Measurements from ENCODE around the gene GLRX2.

Gene GLRX2

DNA sequence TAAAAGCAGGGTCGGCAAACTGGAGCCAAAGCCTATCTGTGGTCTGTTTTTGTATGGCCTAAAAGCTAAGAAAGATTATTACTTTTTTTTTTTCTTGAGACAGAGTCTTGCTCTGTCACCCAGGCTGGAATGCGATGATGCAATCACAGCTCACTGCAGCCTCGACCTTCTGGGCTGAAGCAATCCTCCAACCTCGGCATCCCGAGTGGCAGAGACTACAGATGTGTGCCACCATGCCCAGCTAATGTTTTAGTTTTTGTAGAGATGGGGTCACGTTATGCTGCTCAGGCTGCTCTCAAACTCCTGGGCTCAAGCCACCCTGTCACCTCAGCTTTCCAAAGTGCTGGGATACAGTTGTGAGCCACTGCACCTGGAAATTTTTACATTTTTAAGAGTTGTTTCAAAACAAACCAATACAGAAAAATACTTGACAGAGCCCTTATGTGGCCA lies 6.5 kb upstream of the GLRX2 start:
- DNase-seq = no peak

DNA sequence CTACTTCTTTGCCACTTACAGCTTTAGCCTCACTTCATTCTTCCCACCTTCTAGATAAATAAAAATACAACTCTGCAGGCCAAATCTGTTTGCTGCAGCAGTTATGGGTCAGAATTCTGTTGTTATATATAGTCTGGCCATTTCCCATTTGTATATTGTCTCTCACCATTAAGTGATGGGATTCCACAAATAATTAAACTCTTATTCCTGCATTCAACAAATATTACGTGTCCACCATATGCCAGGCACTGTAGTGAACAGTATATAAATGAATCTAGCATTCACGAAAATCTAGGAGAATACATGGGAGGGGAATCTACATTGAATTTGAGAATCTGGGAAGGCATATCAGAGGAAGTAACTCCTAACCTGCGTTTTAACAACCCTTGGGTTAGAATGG lies 5.7 kb upstream of the GLRX2 start:
- no peak for DNase-seq

DNA sequence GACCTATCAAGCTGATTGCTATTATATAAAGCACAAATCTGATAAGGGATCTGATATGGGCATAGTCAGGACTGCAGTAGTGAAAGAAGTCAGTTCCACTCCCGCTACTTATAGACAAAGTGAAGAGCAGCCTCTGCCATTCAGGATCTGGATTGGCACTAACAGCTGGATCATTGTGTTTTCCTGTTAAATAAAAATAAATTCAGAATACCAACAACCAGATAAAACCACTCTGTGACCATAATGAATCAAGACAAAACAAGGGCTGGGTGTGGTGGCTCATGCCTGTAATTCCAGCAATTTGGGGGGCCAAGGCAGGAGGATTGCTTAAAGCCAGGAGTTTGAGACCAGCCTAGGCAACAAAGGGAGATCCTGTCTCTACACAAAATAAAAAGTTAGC lies 5.0 kb upstream of the GLRX2 start:
- no peak for DNase-seq

GRCh38 chr1:193109619-193110018 lies 4.4 kb upstream of the GLRX2 start:
- no peak for DNase-seq

DNA sequence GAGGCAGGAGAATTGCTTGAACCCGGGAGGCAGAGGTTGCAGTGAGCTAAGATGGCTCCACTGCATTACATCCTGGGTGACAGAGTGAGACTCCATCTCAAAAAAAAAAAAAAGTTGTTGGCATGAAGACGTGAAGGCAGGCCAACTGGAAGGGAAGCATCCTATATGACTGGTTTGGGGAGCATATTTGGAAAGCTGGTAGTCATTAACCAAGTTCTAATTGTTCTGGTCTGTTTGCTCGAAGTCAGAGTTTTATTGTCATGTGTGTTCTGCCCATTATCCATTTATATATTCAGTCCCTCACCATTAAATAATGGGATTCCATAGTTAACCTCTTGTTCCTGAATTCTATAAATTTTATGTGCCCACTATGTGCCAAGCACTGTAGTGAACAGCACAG lies 3.3 kb upstream of the GLRX2 start:
- DNase-seq = no peak

DNA sequence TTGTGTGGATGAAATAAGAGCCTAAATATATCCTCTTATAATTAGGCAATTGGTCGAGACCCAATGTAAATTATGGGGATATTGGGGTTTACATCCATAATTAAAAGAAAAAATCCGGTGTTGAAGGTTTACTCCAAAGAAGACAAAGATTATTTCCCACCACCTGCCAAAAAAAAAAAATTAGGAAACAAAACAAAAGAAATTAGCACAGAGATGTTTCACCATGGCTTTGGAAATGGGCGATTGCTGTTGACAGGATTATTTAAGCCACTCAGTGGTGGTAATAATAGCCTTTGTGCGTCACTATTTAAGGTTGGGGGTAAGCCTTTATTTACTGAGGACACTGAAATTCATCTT lies 585 bp upstream of the GLRX2 start:
- no peak for DNase-seq

- no peak for DNase-seq
Measured at GRCh38 chr1:193104502-193104906, 710 bp downstream of the GLRX2 start.

DNA sequence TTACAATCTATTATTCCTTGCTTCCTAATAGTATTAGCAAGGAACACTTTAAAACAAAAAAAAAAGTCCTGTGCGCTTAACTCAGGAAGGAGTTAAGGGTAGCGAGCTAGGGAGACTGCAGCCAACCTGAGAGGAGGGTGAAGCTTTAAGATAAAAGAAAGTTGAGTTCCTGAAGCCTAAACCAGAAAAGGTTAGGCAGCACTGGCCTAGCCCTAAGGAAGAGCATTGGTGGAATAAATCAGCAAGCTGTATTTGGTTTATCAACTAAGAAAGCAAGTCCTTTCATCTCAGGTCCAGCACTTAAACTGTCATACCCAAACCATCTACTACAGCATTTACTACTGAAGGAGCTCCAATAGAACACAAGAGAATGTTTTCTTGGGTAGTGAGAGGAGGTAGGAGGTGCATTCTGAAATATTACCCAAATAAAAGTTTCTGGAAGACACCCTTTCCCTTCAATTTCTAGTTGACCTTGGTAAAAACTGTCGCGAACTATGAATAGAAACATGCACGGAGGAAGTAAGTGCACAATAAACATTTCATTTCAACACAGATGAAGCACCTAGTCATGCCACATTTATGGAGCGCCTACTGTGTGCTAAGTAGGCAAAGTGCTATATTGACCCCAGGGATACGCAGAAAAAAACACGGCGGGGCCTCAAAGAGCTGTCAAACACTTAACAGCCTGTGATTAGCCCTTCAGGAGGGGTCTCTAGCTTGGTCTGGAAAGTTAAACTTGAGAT lies 1.3 kb downstream of the GLRX2 start:
- no peak for DNase-seq

- no peak for DNase-seq
Measured at GRCh38 chr1:193102662-193103061, 2.6 kb downstream of the GLRX2 start.

DNA sequence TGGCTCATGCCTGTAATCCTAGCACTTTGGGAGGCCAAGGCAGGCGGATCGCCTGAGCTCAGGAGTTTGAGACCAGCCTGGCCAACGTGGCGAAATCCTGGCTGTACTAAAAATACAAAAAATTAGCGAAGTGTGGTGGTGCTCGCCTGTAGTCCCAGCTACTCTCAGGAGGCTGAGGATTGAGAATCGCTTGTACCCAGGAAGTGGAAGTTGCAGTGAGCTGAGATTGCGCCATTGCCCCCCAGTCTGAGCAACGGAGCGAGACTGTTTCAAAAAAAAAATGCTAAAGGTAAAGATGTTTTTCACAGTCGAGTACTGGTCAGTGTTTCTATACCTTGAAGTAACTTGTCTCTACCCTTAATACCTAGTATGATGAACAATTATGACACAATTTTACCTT lies 11.1 kb downstream of the GLRX2 start:
- no peak for DNase-seq

DNA sequence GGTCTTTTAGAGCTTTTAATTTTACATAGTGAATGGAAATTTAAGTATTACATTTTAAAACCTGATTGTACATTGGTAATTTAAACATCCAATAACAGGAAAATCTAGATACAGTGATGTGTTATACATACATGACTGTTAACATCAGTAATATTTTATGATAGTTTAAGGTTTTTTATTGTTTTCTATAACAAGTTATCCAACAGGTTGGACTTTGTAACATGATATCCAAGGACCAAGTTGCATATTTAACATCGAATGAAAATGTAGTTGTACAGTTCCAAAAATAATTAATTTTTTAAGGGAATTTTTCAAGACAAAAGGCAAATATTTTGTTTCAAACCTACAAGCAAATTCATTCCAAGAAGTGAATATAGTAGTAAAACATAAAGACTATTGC lies 14.3 kb downstream of the GLRX2 start:
- DNase-seq = no peak

GRCh38 chr1:193087893-193088292 lies 17.3 kb downstream of the GLRX2 start:
- DNase-seq = no peak

GRCh38 chr1:193086342-193086741 lies 18.9 kb downstream of the GLRX2 start:
- no peak for DNase-seq

DNA sequence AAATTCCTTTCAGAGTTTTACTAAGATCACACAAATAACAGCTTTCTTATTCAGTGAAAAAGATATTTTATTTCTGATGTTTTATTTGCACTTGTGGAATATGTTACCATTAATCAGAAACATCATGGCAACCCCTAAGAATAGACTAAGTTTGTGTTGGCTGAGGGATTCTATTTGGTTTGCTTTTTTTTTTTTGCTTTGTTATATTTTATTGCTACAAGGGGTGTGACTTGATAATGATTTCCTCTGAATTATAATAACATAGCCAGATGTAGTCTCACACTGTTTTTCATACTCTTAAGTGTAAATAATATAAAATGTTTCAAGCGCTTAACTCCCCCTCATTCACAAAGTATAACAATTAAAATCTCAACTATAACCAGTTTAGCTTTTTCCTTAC lies 20.0 kb downstream of the GLRX2 start:
- no peak for DNase-seq

DNA sequence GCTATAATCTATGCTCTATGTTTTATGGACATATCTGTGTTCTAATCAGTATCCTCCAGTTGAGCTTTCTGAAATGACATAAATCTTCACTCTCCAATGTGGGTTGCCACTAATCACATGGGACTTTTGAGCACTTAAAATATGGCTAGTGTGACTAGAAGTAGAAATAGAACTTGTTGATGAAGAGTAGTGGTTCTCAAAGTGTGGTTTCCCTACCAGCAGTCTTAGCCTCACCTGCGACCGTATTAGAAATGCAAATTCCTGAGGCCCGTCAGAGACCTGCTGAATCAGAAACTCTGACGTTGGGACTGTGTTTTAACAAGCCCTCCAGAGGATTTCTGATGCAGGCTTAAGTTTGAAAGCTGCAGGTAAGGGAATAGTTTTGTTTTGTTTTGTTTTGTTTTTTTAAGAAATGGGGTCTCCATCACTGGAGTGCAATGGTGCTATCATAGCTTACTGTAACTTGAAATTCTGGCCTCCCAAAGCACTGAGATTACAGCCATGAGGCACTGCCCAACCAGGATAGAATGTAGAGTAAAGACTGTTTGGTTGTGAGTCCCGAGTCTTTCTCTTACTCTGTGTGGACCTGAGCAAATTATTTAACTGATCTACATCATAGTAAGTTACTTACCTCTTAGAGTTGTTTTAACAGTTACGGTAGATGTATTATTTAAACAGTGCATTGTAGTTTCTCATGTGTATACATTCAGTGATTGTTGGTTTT lies 21.7 kb downstream of the GLRX2 start:
- DNase-seq = no peak

- DNase-seq = no peak
Measured at GRCh38 chr1:193079187-193079586, 26.0 kb downstream of the GLRX2 start.

GRCh38 chr1:193077991-193078390 lies 27.2 kb downstream of the GLRX2 start:
- no peak for DNase-seq

GRCh38 chr1:193070942-193071341 lies 34.3 kb downstream of the GLRX2 start:
- no peak for DNase-seq

DNA sequence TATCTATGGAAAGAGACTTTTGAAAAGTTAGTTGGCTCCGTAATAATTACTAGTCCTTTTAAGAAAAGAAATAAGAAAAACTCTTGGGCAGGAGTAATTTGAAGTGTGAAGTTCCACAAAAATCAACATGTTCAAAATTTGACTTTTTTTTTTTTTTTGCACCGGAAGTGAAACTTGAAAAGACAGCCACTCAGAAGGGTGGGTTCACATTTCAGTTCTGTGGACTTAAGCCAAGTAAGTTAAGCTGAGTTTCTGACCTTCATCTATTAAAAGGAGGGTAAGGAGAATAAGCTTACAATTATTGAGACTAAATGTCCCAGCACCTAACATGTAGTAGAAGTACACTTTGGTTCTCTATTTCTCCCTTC lies 34.8 kb downstream of the GLRX2 start:
- no peak for DNase-seq

- DNase-seq = no peak
Measured at GRCh38 chr1:193069748-193070385, 35.3 kb downstream of the GLRX2 start.

DNA sequence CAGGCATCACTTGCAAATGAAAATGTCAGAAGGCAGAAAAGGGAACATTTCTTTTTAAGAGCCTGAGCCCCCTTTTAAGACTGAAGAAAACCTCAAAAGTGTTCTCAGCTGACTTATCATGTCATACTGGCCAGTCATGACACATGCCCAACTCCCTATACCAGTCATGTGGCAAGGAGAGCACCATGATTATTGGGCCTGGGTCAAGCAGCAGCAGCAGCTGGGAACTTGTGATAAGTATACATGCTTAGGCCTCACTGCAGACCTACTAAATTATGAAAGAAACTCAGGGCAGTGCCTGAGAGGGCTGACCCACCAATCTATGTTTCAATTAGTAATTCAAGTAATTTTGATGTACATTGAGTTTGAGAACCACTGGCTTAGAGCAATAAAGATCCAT lies 37.2 kb downstream of the GLRX2 start:
- no peak for DNase-seq

DNA sequence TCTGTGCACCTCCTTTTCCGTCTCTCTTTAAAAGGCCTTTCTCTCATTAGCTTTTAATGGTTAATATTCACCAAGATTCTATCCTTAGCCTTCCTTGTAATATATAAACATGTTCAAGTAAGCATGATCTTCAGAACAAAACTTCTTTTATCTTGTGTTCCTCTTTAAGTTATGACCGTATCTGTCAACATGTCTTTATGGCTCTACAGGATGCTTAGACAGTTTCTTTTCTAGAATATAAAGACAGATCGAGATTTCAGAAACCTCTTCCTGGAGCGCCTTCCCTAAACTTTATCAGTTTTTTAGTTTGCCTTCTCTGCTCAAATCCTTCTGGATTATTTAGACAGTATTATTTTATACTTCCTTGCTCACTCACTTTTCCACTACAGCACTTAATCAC lies 38.6 kb downstream of the GLRX2 start:
- no peak for DNase-seq

DNA sequence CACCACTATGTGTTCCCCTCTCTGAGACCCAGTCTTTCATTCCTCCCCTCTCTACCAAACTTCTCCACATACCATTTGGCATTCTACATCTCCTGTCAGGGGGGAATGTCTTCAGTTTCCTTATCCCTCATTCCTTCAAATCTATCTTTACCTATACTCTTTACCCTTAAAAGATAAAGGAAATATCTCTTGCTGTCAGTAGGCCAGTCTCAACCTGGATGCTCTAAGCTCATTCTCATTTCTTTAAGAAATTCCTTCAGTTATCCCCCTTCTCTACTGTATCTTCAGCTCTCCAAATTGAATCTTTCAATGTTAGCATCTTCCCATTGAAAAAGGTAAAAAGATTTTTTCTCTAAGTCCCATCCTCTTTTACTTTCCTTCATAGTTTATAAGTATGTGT lies 39.3 kb downstream of the GLRX2 start:
- DNase-seq = no peak

- DNase-seq = no peak
Measured at GRCh38 chr1:193062698-193063463, 42.3 kb downstream of the GLRX2 start.

Measured in NCI-H187 treated with DMSO at 0.1 percent for 48 hours (cell line).